ENCODE measurements around the gene ASAP2. TPM values are rescaled to one million over a fixed set of nuclear protein-coding genes. Genes with fewer than 3 reads are reported as not detected.

Gene ASAP2
- total RNA-seq, 1 experiment from 2014 or later = 24.4 TPM

DNA sequence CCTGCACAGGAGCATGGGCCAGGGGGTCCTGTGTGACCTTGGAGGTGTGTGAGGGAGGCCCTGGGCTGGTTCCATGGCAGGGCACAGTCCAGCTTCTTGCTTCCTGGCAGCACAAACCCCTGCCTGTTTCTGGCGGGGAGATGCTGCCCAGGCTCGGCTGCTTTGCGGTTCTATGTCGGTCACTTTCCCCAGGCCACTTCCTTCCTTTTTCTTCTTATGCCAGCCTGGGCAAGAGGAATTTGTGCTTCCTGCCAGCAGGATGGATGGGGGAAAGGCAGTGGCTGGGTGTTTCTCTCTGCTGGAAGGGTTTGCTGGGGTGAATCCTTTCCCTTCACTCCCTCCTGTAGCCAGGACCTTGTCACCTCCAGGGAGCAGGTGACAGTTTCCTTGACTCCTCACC, 24.3 kb downstream of the ASAP2 start:
- peak; percentile 67 for DNase-seq (ENCODE audit: low spot score)

DNA sequence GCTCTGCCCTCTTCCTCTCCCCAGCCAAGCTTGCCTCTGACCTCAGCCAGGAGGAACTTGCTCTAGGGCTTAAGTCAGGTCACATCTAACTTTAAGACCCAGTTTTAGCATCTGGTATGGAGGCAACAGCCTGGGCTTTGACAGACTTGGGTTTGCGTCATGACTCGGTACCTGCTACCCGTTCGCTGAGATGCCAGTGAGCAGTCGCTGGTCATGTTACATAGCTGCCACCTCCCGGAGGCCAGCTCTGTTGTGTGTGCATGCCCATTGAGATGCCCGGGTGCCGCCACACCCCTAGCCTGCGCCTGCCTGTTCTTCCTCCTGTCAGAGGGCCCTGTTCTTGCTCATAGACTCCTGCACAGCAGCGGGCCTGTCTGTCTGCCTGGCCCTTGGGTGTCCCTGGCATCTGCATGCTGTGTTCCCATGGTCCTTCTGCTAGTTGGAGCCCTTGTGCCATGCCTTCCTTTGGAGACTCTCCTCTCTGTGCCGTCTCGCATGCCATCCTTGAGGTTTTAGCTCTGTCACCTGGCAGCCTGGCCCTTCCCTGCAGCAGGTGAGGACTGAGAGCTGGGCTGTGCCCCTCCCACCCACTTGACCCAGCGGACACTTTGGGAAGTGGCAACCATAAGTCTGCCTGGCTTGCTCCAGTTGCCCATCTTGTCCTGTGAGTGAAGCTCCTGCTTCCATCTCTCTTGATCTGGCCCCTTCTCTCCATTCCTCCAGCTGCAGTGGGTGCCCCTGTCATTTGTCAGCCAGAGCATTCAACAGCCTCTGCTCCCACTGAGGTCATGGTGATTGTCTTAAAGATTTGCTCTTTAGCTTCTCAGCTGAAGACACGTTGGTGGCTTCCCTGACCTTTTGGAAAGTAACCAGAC, 24.9 kb downstream of the ASAP2 start:
- DNase-seq (ENCODE audit: low spot score) = no peak

DNA sequence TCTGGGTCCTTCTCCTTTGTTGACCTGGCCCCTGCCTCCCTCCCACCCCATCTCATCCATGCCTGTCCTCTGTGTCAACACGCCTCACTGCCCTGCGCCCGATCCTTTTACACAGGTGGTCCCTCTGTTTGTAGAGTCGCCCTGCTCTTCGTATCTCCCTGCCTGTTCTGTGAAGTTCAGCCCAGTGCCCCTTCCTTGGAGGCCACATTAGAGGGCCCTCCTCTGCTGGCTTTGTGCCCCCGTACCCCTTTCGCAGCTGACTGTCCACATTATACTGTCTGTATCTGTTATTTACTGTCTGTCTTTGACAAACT, 25.5 kb downstream of the ASAP2 start:
- DNase-seq (ENCODE audit: low spot score) = no peak

DNA sequence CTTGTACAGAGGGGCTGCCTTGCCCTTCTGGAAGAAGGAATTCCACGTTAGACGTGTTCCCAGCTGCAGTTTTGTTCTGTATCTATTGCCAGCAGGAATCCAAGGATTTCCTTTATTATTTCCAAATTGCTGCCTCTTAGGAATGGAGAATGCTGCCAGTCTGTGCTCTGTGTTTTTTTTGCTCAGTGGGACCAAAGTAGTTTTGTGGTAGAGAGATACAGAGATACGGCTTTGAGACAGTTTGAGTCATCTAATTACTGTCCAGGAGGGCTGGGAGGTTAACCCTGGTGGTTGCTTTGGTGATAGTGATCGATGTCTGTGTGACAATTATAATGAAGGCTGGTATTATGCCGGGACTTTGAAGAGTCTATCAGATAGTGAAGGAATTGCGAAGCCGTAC, 26.3 kb downstream of the ASAP2 start:
- DNase-seq (ENCODE audit: low spot score) = peak; percentile 94

DNA sequence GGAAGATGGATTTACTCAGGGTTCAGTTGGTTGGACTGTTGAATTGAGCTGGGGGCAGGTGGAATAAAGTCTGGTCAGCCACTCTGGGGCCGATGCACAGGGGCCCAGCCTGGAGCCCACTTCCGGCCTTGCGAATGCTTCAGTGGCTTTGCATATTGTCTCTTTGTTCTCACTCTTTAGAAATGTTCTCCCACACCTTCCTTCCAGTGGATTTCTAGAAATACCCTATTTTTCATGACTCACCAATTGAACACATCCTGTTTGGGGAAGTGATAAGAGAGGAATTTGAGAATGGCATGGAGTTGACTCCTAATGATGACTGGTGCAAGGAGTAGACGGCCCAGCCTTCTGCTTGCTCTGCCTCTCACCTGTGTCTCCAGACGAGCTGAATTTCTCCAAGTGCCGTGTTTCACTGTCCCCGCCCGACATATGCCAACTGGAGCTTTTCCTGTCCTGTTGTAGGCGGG, 28.1 kb downstream of the ASAP2 start:
- DNase-seq (ENCODE audit: low spot score) = peak; percentile 99

DNA sequence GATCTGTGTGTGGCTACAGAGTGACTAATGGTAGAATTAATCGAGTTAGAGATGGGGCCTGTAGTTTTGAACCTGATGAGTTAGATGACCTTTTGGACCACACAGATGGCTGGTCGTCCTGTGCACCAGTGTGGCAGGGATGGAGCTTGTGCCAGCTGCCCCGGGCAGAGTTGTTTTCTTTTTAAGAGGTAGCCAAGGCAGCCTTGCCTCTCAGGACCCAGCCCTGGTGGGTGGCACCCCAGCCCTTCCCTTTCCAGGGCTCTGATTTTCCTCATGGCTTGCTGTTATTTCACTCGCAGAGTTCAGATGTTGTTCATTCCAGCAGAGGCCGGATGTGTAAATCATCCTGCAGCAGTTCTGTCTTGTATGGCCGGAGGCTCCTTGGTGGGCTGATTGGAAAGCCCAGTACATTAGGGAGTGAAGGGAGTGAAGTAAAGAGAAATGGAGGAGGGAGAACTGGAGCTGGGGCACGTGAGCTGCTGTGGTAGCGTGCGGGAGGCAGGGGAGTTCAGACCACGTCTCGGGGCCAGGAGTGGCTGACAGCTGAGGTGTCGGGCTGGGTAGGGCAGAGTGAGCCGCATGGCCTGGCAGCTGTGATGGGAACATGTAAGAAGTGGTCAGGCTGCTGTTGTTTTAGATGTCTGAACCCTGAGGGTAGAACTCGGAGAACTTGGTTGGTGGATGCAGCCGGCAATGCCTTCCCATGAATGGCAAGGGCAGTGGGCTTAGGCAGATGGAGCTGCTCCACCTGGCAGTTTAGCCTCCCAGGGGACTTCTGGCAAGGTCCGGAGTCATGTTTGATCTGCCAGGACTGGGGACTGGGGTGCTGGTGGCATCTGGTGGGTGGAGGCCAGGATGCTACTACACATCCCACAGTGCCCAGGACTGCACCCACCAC, 28.8 kb downstream of the ASAP2 start:
- DNase-seq (ENCODE audit: low spot score) = no peak

DNA sequence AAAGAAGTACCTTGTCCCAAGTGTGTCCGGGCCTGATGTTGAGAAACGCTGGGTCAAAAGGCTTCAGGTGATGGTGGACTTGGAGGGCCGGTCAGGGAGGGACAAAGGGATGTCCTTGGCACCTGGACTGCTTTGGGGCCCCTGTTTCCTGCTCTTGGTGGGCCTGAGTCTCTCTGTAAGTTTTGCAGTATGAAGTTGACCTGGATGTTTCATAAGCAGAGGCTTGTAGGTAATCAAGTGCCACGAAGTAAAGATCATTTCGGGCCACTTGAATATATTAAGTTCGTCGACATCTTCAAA, 29.4 kb downstream of the ASAP2 start:
- DNase-seq (ENCODE audit: low spot score) = peak; percentile 43

DNA sequence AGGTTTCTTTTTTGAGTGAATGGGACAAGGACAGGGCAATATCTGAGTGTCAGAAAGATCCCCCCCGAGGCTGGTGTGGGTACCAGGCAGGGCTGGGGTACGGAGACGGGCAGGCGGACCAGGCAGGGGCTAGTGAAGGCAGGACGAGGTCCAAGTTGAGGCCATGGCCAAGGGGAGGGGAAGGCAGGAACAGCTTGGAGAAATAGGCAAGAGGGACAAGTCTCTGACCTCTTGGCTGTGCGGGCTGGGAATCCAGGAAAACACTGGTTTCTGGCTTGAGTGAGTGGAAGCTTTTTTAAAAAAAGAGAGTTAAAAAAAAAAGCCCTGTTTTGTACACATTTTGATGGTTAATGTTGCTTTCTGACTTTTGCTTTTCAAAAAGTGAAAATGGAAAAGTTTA, 30.3 kb downstream of the ASAP2 start:
- no peak for DNase-seq (ENCODE audit: low spot score)

DNA sequence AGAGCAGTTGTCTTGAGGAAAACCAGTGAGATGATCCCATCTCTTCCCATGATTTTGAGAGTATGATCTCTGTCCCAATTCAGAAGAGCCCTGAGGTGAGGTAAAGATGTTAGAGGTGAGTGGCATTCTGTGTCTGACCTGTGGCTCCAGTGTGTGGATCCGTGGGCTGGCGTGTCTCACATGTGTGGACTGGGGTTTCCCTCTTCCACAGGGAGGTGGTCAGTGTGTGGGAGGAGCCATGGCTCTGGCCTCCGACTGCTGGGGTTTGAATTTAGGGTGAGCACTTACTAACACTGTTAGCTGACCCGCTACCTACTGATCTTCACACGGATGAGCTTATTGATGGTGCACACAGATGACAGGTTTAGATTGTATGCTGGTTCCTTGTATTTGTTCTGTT, 31.2 kb downstream of the ASAP2 start:
- no peak for DNase-seq (ENCODE audit: low spot score)

DNA sequence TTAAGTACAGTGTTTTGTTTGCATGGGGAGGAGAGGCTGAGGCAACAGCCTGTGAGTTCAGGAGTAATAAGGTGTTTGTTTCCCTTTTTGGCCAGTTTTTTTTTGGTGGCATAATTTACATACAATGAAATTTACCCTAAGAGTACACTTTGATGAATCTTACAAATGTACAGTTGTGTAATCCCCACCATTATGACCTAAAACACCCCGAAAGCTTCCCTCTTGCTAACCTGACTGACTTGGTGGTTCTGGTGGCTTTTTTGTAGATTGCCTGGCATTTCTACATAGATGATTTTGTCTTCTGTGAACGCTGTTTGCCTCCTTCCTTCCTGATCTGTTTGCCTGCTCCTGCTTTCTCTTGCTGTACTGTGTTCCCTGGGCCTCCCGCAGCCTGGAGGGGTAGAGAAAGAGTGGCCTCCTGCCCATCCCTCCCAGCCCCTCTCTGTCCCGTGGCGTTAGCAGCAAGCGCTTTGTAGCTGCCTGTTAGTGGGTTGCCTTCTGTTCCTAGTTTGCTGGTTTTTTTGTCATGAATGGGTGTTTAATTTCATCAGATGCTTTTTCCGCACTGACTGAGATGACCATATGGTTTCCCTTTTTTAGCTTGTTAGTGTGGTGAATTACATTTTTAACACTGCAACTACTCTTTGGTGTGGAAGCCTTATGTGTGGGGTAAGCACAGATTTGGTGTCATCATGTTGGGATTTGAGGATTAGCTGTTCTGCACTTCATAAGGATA, 32.1 kb downstream of the ASAP2 start:
- no peak for DNase-seq (ENCODE audit: low spot score)

DNA sequence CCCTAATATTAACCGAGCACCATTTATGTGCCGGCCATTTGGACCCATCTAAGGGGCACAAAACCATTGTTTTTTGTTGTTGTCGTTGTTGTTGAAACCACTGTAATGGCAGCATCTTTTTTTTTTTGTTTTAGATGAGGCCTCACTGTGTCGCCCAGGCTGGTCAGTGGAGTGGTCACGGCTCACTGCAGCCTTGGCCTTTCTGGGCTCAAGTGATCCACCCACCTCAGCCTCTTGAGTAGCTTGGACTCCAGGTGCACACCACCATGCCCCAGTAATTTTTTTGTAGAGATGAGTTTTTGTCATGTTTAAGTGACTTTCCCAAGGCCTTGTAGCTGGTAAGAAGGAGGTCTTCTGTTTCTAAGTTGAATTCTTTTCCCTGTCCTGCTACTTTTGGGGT, 33.0 kb downstream of the ASAP2 start:
- DNase-seq (ENCODE audit: low spot score) = no peak

DNA sequence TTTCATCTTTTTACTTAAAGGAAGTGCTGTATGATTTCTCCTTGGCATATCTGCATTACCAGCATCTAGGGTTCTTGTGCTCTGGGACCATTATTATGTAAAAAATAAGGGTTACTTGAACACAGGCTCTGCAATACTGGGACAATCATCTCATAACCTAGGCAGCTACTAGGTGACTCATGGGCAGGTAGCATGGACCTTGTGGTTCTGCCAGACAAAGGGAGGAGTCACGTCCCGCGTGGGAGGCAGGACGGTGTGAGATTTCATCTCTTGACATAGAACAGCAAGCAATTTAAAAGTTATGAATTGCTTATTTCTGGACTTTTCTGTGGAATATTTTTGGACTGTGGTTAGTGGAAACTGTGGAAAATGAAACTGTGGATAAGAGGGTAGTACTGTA, 34.1 kb downstream of the ASAP2 start:
- DNase-seq (ENCODE audit: low spot score) = peak; percentile 22

DNA sequence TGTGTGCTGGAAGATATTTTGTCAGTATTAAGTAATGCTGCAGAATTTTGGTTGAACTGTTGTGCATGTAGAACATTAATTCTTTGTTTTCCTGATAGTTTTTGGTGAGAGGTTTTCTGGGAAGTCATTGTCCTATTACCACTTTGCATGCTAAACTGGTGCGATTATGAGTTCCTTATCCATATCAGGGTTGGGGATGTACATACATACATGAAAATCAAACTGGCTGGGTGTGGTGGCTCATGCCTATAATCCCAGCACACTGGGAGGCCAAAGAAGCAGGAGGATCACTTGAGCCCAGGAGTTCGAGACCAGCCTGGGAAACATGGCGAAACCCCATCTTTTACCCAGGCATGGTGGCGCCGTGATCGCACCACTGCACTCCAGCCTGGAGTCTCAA, 34.6 kb downstream of the ASAP2 start:
- no peak for DNase-seq (ENCODE audit: low spot score)

DNA sequence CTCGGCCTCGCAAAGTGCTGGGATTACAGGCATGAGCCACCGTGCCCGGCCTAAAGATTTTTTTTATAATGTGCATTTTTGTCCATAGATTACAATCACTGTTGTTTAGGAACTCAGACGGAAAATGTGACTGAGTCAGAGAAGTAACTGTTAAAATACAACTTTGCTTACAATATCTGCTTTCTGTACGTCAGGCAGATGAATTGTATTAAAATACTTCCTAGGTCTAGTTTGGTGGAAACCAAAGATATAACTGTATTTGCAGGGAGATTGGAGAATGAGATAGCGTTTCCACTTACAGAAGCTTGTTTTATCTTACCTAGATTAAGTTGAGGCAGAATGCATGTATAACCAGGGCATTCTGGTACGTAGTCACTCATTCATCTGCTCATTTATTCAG, 36.7 kb downstream of the ASAP2 start:
- no peak for DNase-seq (ENCODE audit: low spot score)

DNA sequence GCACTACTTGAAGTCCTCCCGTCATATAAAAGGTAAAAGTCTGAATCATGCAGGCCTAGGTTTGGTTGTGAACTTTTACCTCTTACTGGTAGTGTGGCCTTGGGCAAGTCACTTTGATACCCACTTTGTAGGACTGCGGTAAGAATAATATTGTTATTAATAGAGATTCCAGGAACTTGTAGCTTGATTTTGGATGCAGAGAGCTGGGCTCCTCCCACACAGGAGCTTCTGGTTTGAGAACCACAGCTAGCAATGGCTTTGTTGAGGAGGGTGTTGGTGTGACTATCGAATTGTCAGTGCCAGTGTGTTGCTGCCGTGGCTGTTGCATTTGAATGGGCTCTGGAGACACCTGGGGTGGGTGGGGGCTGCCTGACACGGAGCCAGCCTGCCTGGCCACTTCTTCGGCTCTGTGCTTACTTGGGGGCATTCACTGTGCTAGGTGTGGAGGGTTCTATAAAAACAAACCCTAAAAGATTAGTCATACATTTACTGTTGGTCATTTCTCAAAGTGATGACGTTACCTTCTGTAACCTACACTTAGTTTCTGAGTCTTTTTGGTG, 38.5 kb downstream of the ASAP2 start:
- peak; percentile 39 for DNase-seq (ENCODE audit: low spot score)

DNA sequence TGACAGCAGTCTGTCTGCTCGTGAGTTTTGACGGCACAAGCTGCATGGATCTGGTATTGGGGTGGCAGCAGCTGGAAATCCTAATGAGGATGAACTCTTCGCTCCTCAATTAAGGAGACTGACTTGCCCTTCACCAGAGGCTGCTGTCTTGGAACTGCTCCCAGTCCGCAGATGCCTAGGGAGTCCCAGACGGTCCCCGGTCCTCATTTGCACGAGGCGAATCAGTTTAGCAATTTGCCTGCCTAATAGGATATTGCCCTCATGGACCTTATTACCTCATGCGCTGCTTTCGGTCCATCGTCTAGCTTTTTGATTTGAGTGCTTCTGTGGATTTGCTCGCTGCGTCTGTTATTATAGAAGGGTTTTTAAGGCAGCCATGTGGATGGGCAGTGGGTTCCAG, 40.6 kb downstream of the ASAP2 start:
- no peak for DNase-seq (ENCODE audit: low spot score)

DNA sequence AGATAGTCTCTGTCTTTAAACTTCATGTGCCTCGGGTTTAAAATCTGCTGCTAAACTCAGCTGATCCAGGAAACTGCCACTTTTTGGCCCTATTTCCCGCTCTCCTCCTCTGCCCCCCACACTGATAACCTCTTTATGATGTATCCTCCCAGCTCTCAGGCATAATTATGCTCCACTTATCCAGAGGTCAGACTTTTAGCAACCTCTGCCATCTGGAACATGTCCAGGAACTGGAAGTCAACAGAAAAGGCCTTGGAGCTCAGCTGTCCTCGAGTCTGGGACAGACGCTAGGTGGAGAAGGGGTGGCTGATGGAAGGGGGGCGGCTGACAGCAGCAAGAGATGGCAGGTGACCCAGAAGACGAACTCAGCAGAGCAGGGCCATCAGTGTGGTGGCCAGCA, 41.2 kb downstream of the ASAP2 start:
- peak; percentile 21 for DNase-seq (ENCODE audit: low spot score)

DNA sequence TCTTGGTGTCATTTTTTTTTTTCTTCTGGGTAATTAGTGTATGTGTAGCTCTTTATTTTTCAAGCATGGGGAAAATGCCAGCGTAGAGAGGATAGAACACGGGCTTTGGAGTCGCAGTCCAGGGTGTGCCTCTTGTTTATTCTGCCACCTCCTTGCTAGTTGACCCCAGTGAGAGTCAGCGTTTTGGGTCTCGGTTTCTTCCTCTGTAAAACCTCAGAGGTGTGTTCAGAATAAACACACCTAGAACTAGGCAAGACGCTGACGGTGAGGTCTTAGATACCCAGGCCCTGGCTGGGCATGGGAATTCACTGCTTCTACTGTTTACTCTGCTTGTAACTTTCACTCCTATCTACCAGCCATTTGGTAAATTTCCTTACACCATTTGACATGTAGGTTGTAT, 41.8 kb downstream of the ASAP2 start:
- no peak for DNase-seq (ENCODE audit: low spot score)

DNA sequence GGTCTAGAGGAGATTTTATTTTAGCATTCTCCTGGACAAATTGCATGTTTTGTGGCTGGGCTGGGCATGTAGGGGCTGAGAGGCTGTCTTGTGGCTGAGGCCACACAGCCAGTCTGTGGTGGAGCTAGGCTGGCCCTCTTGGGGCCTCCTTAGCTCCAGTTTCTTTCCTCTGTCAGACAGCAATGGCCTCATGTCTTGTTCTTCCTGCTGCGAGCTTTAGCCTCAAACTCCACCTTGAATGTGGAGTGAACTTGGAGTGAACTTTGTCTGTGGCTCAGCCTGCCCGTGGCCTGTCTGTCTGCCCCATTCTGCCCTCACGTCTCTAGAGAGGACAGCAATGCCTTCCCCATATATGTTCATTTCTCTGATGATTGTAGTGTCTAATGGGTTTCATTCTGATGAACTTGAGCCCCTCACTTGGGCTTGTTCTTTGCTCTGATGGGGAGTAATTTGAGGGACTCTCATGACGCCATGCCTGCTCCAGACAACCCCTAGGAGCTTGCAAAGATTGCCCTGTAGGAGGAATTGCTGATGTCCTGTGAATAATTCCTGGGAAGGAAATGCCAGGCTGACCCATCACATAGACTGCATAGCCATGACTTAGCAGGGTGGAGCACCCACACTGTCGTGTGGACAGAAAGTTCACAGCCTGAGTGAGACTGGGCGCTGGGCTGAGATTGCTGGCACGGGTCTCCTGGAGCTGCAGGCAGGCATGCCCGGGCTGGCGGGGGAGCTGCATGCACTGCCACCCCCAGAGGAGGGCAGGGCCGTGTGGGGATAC, 42.6 kb downstream of the ASAP2 start:
- peak; percentile 87 for DNase-seq (ENCODE audit: low spot score)

DNA sequence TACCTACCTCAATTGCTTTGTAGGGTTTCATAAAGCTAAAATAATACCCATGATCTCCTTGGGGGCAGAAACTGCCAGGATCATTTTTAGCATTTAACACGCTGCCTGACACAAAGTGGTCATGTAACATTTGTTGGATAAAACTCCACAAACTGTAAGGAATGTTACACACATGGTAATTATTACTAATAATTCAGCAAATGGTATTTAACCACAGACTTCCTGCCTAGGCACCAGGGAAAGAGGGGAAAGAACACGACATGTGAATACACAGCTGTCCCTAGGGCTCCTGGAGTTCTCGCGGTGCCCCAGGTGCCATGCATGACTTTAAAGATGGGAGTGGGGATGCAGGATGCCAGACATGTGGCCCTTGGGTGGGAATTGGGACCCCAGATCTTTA, 43.5 kb downstream of the ASAP2 start:
- no peak for DNase-seq (ENCODE audit: low spot score)

DNA sequence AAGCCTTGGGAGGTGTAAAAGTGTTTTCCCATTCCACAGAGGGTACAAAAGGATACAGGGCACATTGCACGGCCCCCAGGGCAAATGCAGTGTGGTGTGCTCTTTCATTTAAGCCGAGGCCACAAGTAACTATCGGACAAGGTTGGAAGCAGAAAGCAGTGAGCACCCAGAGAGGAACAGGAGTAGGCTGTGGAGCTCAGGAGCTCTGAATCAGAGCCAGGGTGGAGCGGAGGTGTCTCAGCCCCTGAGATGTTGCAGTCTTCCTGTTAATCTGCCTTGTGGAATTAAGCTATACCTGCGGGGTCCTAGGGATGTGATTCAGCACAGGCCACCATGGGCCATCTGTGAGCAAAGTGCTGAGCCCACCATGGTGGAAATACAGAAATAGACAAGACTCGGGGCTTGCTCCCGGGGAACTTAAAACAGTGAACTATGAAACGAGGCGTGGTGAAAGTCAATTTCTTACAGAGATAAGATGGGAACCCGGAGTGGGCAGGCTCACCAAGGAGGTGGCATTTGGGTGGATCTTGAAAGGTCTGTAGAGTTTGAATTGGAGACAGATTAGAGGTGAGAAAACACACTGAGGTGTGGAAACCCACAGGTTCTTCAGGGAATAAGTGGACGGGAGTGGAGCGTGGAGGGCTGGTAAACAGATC, 44.0 kb downstream of the ASAP2 start:
- DNase-seq (ENCODE audit: low spot score) = peak; percentile 34
